Measurements from ENCODE around the gene CCND1.
A peak's percentile ranks its signal among the peaks of the same experiment; 100 is the strongest.

The CCND1 gene

DNA sequence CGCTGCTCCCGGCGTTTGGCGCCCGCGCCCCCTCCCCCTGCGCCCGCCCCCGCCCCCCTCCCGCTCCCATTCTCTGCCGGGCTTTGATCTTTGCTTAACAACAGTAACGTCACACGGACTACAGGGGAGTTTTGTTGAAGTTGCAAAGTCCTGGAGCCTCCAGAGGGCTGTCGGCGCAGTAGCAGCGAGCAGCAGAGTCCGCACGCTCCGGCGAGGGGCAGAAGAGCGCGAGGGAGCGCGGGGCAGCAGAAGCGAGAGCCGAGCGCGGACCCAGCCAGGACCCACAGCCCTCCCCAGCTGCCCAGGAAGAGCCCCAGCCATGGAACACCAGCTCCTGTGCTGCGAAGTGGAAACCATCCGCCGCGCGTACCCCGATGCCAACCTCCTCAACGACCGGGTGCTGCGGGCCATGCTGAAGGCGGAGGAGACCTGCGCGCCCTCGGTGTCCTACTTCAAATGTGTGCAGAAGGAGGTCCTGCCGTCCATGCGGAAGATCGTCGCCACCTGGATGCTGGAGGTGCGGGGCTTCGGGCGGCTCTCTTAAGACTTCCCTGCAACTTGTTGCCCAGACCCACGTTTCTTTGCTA is at the start of gene CCND1:
TSS of gene CCND1 (plus strand) at position 162 of the 587 bp plus-strand sequence. CDS start at position 320, 158 bp downstream.
- peak; percentile 69 for DNase-seq

DNA sequence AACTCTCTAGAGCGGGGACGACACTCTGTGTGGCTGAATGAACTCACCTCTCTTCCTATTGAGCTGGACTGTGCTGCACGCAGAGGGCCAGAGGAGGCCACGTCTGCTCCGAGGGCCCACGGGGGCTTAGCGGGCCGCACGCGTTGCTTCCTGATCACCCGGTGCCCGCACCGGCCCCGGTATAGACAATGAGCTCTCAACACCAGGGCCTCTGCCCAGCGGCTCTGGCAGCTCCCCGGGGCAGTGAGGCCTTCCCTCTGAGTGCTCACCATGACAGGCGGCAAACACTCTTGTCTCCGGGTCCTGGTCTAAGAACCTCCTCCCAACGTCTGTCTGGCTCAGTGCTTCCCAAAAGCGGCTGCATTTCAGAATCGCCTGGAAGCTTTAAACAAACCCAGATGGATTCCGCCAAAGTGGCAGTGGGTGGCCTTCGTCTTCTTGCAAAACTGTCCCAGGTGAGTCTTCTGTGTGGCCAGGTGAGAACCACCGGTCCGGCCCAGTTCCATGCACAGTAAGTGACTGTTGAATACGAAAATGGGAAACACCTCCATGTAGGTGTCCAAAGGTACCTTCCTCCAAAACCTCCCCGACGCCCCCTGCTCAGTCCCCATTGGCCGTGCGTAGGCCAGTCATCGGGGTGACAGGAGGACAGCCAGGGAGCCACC is 47.8 kb upstream of the CCND1 start:
- no peak for DNase-seq

- DNase-seq, result no peak
Measured at GRCh38 chr11:69593851-69594250, 47.1 kb upstream of the CCND1 start.

- no peak for DNase-seq
Measured at GRCh38 chr11:69594481-69594880, 46.5 kb upstream of the CCND1 start.

DNA sequence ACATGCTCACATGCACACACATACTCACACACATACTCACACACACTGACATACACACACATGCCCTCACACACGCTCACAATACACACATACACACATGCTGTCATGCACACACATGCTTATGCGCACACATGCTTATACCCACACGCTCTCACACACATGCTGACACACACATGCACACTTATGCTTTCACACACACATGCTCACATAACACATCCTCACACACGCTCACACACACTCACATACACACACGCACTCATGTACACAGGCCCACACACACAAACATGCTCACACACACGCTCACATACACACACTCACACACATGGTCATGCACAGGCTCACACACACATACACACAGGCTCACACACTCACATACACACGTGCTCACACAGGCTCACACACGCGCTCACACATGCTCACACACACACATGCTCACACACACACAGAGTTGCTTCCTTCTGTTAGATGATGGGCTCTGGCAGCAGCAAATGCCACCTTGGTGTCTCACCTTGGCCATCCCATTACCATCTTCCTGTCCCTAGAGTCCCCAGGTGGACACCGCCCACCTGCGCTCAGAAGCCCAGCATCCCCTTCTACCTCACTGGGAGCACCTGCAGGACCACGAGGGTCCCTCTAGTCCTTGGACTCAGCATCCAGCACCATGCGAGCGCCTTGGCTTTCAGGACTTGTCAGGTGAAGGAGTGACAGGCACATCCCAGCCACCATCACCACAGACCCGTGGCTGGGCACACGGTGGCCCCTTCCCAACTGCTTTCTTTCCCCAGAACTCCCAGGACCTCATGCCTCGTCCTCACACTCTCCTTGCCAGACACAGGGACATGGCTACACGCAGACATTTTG is 44.9 kb upstream of the CCND1 start:
- no peak for DNase-seq

- DNase-seq, result no peak
Measured at GRCh38 chr11:69598147-69598546, 42.8 kb upstream of the CCND1 start.

DNA sequence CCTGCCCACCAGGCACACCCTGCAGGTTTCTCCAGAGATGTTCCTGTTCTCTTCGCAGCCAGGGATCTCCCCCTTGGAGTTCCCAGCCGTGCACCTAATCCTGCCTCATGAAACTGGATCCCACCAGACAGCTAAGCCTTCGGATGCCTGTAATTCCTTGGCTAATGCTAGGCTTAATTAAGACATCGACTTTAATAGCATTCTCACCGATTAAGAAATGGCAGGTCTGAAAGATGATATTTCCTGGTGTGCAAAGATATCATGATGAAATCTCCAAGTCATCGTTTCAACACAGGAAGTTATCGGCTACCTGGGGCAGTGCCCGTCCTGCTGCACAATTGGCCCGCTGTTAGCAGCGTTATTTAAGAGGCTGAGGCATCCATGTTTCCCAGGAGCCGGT is 41.5 kb upstream of the CCND1 start:
- DNase-seq, result no peak

DNA sequence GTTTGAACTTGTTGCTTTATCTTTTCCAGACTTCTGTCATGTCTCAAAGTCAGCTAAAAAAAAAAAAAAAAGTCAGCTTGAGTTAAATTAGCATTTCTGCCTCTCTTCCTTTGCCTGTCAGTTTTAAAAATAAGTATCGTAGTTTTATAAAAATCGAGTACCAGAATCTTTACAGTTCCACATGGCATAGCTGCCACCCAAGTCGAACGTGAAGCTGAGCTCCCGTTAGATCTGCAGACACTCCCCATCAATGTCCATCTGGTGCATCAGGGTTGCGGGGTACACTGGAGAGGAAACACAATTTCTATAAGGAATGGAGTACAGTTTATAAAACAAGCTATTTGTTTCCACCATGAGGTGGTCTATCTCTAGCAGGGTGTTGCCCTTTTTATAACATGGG is 41.0 kb upstream of the CCND1 start:
- no peak for DNase-seq

- DNase-seq, result no peak
Measured at GRCh38 chr11:69601011-69601975, 39.7 kb upstream of the CCND1 start.

- DNase-seq, result no peak
Measured at GRCh38 chr11:69603111-69603836, 37.7 kb upstream of the CCND1 start.

- no peak for DNase-seq
Measured at GRCh38 chr11:69604055-69604454, 36.9 kb upstream of the CCND1 start.

- no peak for DNase-seq
Measured at GRCh38 chr11:69605737-69606526, 35.0 kb upstream of the CCND1 start.

DNA sequence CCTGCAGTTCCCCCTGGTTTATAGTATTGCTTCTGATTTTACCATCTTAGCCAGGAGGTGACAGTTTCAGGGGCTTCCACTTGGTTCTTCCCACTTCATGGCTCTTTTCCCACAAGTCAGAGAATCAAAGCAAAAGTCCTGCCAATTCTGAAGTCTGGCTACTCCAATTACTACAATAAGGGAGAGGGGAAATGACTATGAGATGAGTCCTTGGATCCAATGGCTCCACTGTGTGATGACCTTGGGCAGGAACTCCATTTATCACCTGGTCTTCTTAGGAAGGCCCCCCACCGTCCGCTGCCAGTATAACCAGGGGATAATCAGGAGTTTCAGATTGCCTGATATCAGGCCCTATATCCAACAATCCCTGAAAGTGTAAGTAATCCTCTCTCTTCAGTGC is 31.6 kb upstream of the CCND1 start:
- DNase-seq, result no peak

DNA sequence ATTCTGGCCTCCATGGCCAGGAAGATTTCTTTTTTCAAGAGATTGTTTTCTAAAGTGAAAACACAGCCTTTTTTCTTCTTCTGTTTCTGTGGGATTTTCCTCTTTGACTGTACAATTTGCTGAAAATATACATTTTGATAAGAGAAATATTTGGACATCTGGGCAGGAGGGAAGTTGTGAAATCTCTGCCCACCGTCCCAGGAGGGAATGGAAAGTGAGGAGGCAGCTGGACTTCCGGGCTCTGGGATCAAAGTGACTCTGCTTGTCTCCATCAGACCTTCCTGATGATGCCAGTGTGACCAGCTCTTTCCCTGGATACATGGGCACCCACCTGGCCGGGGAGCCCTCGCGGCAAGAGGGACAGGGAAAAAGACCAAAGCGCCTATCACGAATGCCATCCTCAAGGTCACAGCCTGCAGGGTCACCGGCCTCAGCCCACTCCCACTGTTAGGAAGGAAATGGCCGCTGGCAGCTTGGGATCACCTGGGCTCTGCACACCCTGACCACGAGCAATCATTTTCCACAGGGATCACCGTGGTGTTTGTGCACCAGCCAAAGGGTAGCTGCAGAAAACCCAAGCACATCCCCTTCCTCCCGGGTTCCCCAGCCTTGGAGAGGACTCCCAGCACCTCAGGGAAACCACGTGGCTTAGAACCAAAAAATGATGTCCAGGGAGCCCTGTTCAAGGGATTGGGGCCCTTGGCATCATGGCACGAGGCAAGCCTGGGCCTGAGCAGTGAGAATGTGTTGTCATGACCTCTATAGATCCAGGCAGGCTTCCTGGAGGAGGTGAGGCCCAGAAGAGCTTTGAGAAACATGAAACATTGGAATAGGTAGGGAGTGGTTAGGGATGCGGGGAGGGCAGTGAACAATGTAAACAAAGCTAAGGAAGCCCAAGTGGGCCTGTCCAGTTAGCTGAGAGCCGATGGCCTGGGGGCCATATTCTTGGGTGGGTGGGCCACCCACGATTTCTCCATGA is 29.1 kb upstream of the CCND1 start:
- DNase-seq, result no peak

GRCh38 chr11:69613594-69613993 is 27.4 kb upstream of the CCND1 start:
- DNase-seq, result no peak

DNA sequence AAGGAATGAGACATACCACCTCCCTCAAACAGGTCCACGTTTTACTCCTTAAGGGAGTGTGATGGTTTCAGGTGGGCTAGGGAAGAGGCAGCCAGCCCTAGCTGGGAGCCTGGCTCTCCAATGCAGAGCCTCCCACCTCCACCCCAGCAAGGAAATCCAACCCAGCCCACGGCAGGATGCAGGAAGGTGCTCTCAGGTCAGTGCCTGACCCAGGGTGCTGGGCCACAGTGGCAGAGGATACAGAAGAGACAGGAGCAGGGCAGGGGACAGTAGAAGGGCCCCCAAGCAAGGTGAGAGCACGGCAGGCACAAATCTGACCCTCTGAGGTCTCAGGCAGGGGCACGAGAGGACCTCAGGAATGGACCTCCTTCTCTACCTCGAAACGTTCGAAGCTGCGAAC is 26.9 kb upstream of the CCND1 start:
- no peak for DNase-seq

- DNase-seq, result no peak
Measured at GRCh38 chr11:69615545-69616278, 25.2 kb upstream of the CCND1 start.

DNA sequence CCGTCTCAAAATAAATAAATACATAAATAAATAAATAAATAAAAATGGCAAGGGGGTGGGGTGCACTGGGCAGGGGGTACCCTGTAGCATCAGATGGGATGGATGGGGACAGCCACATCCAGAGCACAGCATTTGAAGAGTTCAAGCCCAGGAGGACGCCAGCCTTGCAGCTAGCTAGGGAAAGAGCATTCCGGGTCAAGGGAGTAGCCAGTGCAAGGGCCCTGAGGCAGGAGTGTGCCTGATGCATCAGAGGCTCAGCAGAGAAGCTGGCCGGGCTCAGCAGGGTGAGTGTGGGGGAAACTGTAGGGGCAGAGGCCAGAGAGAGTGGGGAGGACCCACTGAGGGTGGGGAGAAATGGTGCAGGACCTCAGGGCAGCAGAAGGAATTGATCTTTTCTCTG is 23.7 kb upstream of the CCND1 start:
- DNase-seq, result no peak

- no peak for DNase-seq
Measured at GRCh38 chr11:69617682-69618081, 23.3 kb upstream of the CCND1 start.
